Embryonic facial prominence (tissue), 1 donor: ENCODE data around the gene EIF5A.

ENCODE experiments used
- DNase-seq: peaks from one replicate; pipeline ENCODE4 v3.0.0-alpha.2; 2016; ENCODE audit errors: extremely low spot score

Gene EIF5A

GRCh38 chr17:7355053-7355452, 47.6 kb downstream of the EIF5A start, which contains the start of gene TMEM95:
TSS of gene TMEM95 (plus strand) at chr17:7355156. CDS start at chr17:7355205, 49 bp downstream.
- no peak for DNase-seq

GRCh38 chr17:7355573-7355972, 48.1 kb downstream of the EIF5A start:
- no peak for DNase-seq

- no peak for DNase-seq
Observed at GRCh38 chr17:7356072-7356549, 48.7 kb downstream of the EIF5A start.

GRCh38 chr17:7356756-7357155, 49.3 kb downstream of the EIF5A start:
- DNase-seq, result no peak

- DNase-seq, result no peak
Observed at GRCh38 chr17:7357381-7357780, 50.0 kb downstream of the EIF5A start.

- DNase-seq, result no peak
Observed at GRCh38 chr17:7361906-7362305, 54.5 kb downstream of the EIF5A start.
